DMS79 (cell line): ENCODE measurements around the gene CYP2R1.

ENCODE experiments used
- DNase-seq: peaks from one replicate; lab custom pipeline; 2025; lab: John Stamatoyannopoulos, UW

CYP2R1 gene, protein sequence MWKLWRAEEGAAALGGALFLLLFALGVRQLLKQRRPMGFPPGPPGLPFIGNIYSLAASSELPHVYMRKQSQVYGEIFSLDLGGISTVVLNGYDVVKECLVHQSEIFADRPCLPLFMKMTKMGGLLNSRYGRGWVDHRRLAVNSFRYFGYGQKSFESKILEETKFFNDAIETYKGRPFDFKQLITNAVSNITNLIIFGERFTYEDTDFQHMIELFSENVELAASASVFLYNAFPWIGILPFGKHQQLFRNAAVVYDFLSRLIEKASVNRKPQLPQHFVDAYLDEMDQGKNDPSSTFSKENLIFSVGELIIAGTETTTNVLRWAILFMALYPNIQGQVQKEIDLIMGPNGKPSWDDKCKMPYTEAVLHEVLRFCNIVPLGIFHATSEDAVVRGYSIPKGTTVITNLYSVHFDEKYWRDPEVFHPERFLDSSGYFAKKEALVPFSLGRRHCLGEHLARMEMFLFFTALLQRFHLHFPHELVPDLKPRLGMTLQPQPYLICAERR

DNA sequence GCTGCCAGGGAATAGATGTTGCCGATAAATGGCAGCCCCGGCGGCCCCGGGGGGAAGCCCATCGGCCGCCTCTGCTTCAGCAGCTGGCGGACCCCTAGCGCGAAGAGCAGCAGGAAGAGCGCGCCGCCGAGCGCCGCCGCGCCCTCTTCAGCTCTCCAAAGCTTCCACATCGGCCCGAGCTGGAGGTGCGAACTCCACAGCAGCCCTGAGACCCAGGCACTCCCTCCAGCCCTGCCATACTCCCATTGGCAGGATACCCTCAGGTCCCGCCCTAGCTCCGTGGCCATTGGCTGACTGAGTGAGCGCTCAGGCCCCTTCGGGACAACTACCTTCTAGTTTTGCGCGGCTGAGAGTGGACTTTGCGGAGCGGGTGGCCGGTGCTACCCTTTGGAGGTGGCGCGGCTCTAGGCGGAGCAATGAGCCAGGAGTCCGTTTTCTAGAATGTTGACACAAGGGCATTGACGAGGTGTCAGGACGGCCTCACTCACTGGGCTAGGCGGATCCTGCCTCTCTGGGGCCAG is at the start of gene CYP2R1:
Gene CYP2R1 (minus strand): TSS at position 196 of the 521 bp plus-strand sequence. CDS start 26 bp downstream, at position 170.
- DNase-seq: peak; percentile 92

DNA sequence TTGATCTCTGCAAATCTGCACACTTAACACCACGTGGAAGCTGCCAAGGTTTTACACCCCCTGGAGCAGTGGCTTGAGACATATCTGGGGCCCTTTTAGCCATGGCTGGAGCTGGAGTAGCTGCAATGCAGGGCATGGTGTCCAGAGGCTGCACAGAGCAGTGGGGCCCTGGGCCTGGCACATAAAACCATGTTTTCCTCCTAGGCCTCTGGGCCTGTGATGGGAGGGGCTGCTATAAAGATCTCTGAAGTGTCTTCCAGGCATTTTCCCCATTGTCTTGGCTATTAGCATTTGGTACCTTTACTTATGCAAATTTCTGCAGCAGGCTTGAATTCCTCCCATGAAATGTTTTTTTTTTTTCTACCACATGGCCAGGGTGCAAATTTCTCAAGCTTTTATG is 46.9 kb upstream of the CYP2R1 start:
- DNase-seq: no peak

DNA sequence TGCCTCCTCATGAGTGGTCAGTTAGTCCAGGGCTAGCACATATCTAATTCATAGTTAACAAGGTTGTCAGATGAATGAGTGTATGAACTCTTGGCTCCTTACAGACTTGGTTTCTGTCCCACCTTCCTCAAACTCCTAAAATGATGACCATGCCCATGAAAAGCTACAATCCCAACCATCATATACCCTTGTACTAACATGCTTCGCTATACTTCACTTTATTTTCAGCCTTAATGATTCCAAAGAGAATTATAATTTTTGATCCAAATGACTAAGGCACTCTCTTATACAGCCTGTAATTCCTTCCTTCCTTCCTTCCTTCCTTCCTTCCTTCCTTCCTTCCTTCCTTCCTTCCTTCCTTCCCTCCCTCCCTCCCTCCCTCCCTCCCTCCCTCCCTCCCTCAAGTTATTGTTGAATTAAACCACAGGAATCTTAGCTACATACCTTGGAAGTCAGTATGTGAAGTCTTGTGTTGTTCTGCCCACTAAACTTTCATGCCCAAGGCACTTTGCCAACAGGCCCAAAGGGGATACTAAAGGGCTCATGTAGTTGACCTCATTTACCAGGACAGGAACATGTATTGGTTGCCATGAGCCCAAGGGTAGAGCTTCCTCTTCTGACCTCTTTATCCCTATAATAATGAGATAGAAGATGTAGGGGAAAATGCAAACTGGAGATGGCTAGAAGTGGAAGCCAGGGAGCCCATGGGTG is 42.8 kb upstream of the CYP2R1 start:
- DNase-seq: no peak

DNA sequence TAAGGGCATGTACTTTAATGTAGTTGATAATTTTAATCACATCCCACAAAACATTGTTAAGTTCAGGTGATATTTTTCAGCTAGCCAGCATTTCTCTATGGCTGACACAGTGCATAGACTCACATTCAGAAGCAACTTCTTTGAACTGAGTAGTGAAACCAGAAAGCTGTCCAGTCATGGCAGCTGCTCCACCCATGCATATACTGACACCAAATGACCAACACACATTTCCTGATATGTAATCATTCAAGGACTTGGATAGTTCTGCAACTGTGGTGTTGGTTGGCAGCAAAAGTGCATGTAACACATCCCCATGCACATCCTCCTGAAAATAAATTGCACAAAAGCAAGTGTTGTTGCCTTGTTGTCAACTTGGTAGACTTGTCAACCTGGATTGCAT is 40.4 kb upstream of the CYP2R1 start:
- no peak for DNase-seq

DNA sequence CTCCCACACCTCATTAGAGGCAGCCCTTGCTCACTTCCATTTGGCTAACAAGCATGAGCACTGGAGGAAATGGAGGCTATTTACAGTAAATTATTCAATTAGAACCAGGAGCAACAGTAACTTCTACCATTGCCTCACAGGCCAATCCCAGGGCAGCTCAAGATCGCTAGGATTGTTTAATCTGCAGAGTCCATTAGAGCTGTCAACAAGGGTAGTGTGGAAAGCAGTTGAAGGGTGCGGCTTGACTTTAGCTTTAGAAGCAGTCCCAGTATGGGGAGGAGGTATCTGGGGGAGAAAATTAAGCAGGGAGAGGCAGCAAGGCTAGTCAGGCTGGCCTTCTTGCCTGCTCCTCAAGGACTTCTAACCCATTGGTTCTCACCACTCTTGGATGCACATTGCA is 38.3 kb upstream of the CYP2R1 start:
- DNase-seq: no peak

DNA sequence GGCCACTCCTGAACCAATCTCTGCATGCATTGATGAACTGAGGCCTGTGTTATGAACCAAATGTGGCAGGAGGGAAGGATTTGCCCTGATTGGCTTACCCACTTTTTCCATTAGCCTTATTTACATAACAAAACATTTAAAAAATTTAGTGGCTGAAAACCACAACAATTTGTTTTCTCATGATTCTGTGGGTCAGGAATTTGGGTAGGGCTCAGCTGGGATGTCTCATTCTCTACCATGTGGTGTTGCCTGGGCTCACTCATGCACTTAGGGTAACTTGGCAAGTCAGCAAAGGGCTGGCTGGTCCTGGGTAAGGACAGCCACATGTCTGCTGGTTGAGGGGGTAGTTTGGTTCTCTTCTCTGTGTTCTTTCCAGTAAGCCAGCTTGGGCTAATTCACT is 35.1 kb upstream of the CYP2R1 start:
- DNase-seq: no peak

DNA sequence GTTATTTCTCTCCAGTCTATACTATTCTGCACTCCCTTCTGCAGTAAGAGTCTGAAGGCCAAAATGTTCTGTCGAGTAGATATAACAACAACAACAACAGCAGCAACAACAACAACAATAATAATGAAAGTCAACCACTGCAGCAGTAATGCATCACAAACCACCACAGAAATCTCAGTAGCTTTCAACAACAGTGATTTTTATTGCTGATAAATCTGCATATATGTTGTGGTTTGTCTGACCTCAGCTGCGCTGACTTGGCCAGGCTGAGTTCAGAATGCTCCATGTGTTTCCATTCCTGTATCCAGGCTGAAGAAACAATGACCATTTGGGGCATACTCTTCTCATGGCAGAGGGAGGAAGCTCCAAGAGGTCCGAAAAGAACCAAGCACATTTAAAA is 32.3 kb upstream of the CYP2R1 start:
- DNase-seq: no peak

DNA sequence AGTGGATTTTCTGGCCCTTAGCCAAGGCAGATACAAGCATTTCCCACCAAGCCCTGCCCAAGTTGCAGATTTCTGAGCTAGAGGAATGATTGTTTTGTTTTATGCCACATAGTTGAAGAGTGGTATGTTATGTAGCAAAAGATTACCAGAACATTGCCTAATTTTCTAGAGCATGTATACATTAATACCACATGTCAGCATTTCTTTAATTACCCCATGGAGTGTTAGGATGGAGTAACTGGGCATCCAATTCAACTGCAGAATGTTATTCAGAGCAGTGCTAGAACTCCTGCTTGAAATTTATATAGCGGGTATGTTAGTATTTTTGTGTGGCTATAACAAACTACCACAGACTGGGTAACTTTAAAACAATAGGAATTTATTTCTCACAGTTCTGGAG is 24.4 kb upstream of the CYP2R1 start:
- DNase-seq: no peak

DNA sequence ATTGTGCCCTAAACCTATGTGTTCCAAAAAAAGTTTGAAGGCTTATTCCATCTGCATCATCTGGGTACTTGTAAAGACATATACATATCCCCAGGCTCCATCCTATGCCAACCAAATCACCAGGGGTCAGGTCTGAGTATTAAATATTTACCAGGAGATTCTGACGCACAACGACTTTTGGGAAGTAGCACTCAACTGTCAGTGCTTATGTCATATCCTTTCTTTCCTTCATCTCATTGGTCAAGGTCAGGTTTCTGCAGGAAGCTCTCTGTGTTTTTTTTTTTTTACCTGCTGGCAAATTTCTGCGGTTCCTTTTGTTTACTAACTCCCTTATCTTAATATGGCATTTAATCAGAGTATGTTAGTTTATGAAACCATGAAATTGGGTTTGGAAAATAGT is 22.5 kb upstream of the CYP2R1 start:
- no peak for DNase-seq

DNA sequence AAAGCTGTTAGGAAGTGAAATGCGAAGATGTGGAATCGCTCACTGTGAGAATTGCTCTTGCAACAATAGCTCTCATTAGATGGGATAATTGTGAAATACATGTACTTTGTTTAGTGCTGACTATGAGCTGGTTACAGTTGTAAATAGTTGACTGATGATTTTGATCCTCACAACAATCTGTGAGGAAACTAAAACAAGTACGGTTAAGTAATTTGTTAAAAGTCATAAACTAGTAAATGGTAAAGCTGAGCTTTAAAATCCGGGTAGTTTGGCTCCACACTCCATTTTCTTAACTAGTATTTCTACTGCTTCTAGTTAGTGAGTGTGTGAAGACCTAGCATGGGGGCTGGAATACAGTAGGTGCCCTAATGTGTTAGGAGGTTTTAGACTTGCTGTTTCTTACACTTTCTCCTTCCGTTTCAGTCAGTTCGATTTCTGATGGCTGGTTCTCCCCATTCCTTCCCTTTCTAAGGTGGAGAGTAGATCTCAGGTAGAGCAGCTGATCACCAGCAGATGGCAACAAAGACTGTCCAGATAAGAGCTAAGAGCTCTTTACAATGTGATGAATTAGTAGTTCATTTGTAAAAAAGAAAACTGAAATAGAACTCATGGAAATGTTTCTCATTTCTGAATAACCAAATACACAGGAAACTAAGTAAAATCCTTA is 16.3 kb upstream of the CYP2R1 start:
- DNase-seq: no peak

DNA sequence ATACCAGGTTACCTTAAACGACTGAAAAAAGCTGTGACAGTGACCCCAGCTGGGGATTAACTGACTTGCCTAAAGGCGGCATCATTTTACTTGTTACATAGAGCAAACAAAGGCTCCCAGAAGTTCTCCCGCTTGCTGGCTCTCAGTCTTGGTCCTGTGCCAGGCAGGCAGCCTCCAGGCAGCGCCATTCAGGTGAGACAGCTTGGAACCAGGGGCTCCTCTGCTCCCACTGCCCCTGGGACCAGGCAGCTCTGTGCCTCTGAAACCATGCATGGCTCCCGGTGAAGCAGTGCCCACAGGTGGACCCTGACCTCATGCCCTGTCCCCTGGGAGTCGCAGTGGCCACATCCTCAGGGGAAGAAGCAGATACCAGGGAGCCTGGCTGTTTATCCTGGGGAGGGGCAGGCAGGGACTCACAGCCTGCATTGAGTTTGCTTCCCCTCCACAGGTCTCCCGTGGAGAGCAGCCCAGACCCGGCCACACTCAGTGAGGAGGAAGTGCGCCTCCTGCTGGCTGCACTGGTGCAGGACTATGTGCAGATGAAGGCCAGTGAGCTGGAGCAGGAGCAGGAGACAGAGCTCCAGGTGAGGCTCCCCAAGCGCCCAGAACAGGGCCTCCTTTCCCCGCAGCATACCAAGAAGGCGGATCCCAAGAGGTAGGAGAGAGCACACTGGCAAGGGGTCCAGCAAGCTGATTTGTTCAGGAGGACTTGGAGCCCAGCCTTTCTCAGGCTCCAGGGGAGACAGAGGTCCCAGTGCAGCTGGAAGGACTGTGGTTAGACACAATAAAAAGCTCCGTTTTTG is 15.6 kb upstream of the CYP2R1 start:
- DNase-seq: peak; percentile 83

DNA sequence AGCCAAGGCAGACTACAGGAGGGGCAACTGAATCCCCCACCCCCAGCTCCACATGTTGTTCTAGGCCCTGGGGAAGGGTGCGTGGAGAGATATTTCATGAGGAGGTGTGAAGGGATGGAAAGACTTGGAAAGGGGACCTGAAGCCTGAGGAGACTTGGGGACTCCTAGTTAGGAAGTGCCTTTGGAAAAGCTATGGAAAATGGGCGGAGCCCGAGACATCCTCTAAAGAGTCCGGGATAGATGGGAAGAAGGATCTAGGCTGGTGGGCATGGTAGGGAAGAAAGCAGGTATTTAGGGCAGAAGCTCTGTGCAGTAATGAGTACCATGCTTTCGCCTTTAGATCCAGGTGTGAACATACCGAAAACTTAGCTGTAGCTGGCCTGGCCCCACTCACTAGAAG is 15.0 kb upstream of the CYP2R1 start:
- DNase-seq: no peak

DNA sequence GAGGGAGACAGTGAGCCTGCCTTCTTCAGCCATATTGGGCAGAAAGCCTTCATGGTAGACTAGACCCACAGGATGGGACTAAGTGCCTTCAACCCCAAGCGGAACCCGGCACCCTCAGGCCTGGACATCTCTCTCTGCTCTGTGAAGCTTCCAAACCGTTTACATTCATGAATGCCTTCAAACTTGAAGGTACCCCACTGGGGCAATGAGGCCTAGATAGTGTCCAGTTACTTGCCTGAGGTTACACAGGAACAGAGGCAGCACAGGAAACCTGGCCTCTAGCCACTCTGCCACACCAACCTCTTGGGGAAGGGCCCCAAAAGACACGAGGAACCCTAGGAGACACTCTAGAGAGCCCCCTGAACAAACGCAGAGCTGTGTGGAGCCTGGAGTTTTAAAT is 14.5 kb upstream of the CYP2R1 start:
- no peak for DNase-seq

DNA sequence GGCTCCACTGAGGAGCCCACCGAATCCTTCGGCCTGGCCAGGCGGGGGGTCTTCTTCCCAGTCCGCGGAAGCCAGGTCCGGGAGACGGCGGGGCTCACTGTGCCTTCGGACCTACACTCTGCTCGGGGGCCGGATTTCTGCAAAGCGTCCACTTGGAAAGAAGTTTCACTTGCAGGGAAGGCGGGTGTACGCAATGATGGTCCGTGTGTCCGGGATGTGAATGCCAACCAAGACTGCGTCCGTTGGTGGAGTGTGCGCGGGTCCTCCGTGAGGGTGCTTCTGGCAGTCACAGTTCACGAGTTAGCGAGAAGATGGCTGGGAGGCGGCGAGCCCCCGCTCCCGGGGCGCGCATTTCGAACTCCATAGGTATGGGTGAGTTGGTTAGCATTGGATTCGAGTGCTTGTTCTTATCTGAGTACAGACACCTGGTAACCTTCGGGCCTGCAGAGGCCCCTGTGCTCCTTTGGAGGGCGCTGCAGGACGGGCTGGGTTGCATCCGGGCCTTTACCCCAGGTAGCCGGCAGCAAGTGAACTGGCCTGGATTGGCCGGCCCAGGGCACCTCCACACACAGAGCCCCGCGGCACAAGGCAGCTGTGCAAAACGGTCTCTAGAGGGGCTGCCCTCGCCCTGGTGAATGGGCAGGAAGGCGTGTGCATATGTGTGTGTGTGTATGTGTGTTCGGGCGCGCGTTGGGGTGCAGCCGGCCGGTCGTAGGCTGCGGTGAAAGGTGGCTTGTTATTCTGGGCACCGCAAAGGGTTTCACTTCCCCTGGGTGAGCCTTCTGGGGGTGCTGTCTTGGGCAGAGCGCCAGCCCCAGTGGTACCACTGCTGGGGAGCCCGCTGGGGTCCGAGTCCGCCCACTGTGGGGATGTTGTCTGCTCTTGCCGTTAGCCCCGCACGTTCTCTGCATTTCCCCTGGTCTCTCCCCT is 13.3 kb upstream of the CYP2R1 start:
- DNase-seq: no peak

DNA sequence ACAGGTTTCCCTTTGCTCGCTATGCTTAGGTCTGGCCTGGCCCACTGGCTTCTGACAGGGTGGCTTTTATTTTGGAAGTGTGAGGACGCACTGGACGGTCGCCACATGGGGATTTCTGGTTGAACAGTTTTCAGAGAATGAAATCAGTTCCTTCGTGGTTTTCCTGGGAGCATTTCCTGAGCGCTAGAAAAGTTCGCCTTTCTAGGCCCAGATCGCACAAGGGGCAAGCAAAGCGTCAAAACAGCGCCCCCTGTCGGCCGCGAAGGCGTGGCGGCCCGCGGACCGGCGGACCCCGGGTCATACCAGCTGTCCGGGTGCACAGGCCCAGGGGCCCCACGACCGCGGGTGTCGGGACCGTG is 12.7 kb upstream of the CYP2R1 start:
- no peak for DNase-seq

DNA sequence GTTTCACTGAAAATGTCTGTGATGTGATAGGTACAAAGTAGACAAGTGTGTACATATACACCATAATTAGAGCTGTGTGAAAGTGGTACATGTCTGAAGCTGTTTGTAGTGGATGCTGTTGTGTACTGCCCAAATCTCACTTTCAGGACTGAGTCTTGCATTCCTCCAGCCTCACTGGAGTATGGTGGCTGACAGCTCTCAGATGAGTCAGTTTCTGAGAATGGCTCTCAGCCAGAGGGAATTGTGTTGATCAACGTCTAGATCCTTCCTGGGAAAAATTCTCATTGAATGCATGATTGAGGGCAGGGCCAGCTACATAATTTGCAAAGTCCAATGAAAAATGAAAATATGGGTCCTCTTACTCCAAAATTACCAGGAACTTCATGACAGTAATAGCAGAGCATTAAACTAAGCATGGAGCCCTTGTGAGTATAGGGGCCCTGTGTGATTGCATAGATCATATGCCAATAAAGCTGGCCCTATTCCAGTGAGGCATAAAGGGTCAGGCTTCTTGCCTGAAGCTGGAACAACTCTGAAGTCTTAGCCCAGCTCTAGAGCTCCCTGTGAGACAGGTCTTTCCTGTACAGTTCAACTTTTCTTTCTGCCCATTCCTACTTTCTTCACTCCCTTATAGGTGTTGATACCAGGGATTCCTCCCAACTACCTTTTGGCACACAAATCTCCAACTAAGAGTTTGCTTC is 10.8 kb upstream of the CYP2R1 start:
- no peak for DNase-seq

DNA sequence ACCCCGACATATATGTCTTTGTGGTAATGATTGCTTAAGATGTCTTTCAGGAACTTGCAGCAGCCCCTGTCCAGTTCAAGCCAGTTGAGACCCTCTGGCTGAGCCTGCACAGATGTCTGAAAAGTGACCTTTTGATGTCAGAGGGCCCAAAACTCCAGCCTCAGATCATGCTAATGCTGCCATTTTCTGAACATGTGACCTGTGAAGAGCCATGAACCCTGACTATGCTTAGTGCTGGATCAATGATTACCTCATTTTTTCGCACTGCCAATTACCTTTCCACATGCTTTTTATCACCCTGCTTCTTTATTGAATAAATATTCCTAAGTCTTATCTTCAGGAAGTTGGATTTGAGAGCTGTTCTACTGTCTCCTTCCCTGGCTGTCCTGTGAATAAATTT is 6.9 kb upstream of the CYP2R1 start:
- DNase-seq: no peak

DNA sequence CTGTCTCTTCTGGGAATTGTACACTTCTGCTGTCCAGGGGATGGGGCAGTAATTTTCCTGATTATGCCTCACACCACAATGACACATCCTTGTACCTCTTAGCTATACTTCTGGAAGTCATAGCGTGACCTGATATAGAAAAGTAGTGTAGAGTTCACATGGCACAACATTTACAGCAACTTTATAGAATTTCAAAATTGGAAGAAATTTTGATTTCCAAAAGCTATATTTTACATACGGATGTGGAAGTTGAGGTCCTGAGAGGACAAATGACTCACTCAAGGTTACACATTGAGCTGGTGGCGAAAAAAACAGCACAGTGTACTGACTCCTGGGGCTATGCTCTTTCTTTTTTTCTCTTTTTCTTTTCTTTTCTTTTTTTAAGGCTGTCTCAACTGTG is 6.3 kb upstream of the CYP2R1 start:
- DNase-seq: no peak

DNA sequence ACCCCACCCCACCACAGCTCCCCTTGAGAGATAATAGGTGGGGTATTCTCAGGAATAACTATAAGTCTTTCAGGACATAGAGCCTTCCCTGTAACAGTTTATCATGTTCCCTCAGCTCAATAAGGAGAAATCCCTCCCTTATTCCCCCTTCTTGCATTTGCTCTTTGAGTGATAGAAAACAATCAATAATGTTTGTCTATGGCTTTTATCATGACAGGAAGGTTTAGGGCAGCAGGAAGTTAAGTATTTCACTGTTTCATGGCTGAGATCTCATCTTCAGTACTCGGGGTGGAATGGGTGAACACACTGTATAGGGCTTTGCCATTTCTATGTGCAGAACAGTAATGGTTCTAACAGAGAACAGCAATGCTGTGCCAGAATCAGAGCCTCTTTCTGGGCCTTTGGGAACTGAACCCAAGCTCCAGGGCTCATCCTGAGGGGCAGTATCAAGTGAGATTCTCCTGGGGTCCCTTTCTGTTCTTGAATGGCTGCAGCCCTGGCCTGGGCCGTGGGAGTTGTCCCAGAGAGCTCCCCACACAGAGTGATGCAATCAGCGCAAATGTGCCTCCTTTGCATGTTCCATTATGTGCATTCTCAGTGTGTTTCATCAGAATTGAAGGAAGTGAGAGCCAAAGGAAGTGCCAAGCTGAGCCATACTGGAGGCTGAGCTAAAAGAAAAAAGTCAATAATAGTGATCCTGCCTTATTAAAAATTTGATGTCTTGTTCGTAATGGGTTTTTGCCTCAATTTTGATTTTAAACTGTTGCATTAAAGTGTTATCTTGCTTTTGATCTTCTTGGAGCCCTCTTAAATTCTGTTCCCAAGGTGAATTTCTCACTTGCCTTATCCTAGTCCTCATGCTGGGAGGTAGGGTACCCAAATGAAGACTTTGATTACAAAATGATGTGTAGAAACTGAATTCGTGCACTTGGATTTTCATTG is 2.9 kb upstream of the CYP2R1 start:
- no peak for DNase-seq
